GM18951 (cell line): ENCODE results near the gene FOLR2.
"Not testable (repeated sequence)": the region's sequence is repeated elsewhere in the genome, so short reads cannot be mapped to it uniquely, and the experiment has no call there.

ENCODE experiments used
- POLR2A ChIP-seq: IDR thresholded peaks from 4 replicates; pipeline ENCODE4 v1.6.1; 2011; ENCODE audit warnings: mild to moderate bottlenecking; ENCODE audit not compliant: insufficient read length, insufficient read depth; ENCODE audit errors: extremely low read depth
- in situ Hi-C: fragments of 300-500 bp; cut with MboI; formaldehyde crosslinking; loops from one replicate; pipeline ENCODE4 v1.12.0; 2022; ENCODE audit warnings: low sequenced_read_pairs, mixed read lengths, inconsistent platforms; ENCODE audit not compliant: unreplicated experiment

Gene FOLR2

GRCh38 chr11:72190631-72191071 lies 25.9 kb upstream of the FOLR2 start:
- TF ChIP-seq POLR2A, result no peak
- in situ Hi-C loops, result no loop called here

GRCh38 chr11:72191961-72192381 lies 24.6 kb upstream of the FOLR2 start, which contains the start of gene FOLR1:
Gene FOLR1 (plus strand): TSS chr11:72192140. CDS start chr11:72192174, 34 bp downstream.
- no peak for TF ChIP-seq POLR2A
- in situ Hi-C loops, result no loop called here

- in situ Hi-C loops, result no loop called here
- no peak for TF ChIP-seq POLR2A
Observed at GRCh38 chr11:72195518-72196270, 20.9 kb upstream of the FOLR2 start.

- in situ Hi-C loops, result not testable (repeated sequence)
Observed at GRCh38 chr11:72201445-72201844, 15.1 kb upstream of the FOLR2 start.

- in situ Hi-C loops, result no loop called here
- TF ChIP-seq POLR2A, result no peak
Observed at GRCh38 chr11:72202571-72202970, 14.0 kb upstream of the FOLR2 start.

GRCh38 chr11:72203163-72203562 lies 13.4 kb upstream of the FOLR2 start:
- in situ Hi-C loops, result no loop called here
- no peak for TF ChIP-seq POLR2A

- in situ Hi-C loops, result no loop called here
- TF ChIP-seq POLR2A, result no peak
Observed at GRCh38 chr11:72204886-72205285, 11.7 kb upstream of the FOLR2 start.

- in situ Hi-C loops, result not testable (repeated sequence)
Observed at GRCh38 chr11:72206794-72207193, 9.8 kb upstream of the FOLR2 start.

GRCh38 chr11:72208281-72208680 lies 8.3 kb upstream of the FOLR2 start:
- in situ Hi-C loops, result no loop called here
- no peak for TF ChIP-seq POLR2A

GRCh38 chr11:72209101-72209500 lies 7.5 kb upstream of the FOLR2 start:
- no peak for TF ChIP-seq POLR2A
- in situ Hi-C loops, result no loop called here

- in situ Hi-C loops, result no loop called here
- no peak for TF ChIP-seq POLR2A
Observed at GRCh38 chr11:72217841-72218240, 1.2 kb downstream of the FOLR2 start.

- in situ Hi-C loops, result no loop called here
- no peak for TF ChIP-seq POLR2A
Observed at GRCh38 chr11:72218251-72218745, 1.7 kb downstream of the FOLR2 start.

- no peak for TF ChIP-seq POLR2A
- in situ Hi-C loops, result no loop called here
Observed at GRCh38 chr11:72220696-72221363, 4.2 kb downstream of the FOLR2 start.
